HG03575 (cell line): ENCODE measurements around the gene ZNF350.
"Not testable (repeated sequence)": the region's sequence is repeated elsewhere in the genome, so short reads cannot be mapped to it uniquely, and the experiment has no call there.

ENCODE experiments used
- ATAC-seq: cut with Tn5 transposase; IDR thresholded peaks from one replicate; pipeline ENCODE4 v1.9.1; 2021; ENCODE audit not compliant: unreplicated experiment, insufficient number of reproducible peaks, low FRiP score; ENCODE audit errors: extremely low read depth

Gene ZNF350

DNA sequence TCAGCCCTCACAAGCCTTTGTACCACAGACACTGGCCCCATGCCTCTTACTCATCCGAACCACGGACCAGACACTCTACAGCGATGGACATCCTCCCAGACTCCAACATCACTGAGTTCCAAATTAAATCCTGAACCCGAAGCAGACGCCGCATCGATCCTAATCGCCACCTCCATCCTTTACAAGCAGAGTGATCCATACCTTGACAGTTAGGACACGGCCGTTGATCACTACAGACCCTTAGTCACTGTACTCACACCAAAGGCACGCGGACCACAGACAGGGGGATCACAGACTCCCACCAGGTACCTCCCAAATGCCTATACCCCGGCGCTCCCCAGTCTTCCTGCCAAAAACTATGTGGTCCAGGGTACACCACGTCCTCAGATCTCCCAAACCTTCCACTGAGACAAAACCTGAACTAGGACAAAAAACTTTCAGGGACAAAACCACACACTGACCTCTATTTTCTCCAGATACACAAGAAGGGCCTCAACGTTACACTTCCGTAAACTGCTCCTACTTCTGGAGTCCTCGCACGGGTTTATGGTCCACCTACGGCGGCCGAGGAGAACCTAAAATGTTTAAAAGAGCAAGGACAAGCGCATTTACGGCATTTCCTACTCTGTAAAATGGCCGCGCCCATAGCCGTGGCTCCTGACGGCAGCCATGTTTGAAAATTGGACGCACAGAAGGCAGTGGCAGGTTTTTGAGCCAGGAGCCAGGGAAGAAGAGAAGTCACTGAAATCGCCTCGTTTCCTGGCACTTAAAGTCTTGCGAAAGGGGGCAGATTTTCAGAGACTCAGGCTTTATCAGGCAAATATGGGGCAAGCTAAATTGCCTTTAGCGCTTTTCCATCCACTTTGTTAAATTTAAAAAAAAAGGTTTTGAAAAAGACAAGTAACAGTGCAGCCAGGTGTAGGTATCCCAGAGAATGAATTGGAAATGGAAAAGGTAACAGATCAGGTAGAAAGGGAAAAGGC is at the start of gene ZNF350:
ZNF350 (minus strand) TSS at position 532 of the 983 bp plus-strand sequence. CDS start 12,480 bp downstream, outside the sequence.
- no peak for ATAC-seq

DNA sequence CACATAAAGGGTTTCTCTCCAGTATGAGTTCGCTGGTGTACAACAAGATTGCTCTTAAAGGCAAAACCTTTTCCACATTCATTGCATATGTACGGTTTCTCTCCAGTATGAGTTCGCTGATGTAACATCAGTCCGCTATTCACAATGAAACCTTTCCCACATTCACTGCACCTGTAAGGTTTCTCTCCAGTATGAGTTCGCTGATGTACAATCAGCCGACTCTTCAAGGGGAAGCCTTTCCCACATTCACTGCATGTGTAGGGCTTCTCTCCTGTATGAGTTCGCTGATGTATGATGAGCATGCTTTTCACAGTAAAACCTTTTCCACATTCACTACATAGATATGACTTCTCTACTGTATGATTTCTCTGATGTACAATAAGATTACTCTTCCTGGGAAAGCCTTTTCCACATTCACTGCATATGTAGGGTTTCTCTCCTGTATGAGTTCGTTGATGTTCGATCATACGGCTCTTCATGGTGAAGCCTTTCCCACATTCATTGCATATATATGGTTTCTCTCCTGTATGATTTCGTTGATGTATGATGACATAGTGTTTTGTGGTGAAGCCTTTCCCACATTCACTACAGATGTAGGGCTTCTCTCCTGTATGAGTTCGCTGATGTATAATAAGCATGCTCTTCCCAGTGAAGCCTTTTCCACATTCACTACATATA is 47.5 kb upstream of the ZNF350 start:
- ATAC-seq: no peak

DNA sequence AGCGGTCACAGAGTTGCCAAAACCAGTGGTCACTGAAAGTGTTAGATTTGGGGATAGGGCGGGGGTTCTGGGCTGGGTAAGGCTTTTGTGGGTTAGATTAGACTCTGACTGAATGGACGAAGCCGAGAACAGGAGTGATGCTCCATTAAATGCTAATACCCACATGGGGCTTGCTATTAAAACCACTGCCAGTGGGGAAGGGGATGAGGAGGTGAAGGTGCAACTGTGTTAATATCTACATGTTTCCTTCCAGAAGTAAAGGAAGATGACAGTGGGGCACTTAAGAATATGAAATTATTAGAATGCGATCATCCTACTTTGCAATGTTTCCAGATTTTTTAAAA is 42.1 kb upstream of the ZNF350 start:
- no peak for ATAC-seq

DNA sequence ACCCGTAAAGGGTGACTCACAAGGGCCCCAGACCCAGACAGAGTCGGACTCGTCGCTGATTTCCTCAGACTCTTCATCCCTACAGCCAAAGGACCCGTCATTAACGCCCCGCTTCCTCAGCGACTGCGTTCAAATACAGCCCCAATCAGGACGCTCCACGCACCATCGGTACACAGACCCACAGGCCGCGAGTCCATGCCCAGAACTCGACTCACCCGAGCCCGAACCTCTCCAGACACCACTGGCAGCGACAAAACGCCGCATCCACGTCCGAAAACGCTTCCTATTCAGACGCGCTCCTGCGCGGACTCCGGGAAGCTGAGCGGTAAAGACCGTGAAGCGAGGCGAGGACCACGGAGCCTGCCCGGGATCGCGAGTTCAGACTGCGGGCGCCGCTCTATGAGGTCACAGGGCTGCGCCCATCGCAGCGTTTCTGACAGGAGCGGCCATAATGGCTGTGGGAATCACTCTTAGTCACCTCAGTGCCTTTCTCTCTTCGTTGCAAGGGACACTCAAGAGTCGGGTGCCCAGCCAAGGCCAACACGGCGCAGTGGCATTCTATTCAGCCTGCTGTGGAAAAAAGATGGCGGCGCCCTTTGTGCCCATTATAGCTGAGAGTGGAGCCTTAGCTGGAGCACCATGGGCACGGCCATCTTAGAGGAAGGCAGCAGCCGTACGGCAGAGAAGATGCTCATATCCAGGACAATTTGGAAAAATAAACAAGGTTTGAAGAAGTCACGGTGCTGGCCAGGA is 41.6 kb upstream of the ZNF350 start, which contains the start of gene ZNF614:
ZNF614 (minus strand) TSS at position 353 of the 753 bp plus-strand sequence. CDS start 2,634 bp downstream, outside the sequence.
- peak; percentile 69 for ATAC-seq

DNA sequence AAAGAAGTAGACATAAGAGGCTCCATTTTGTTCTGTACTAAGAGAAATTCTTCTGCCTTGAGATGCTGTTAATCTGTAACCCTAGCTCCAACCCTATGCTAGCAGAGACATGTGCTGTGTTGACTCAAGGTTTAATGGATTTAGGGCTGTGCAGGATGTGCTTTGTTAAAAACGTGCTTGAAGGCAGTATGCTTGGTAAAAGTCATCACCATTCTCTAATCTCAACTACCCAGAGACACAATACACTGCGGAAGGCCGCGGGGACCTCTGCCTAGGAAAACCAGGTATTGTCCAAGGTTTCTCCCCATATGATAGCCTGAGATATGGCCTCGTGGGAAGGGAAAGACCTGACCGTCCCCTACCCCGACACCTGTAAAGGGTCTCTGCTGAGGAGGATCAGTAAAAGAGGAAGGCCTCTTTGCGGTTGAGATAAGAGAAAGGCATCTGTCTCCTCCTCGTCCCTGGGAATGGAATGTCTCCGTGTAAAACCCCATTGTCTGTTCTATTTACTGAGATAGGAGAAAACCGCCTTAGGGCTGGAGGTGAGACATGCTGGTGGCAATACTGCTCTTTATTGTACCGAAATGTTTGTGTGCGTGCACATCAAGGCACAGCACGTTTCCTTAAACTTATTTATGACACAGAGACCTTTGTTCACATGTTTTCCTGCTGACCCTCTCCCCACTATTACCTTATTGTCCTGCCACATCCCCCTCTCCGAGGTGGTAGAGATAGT is 39.8 kb upstream of the ZNF350 start:
- ATAC-seq: not testable (repeated sequence)

DNA sequence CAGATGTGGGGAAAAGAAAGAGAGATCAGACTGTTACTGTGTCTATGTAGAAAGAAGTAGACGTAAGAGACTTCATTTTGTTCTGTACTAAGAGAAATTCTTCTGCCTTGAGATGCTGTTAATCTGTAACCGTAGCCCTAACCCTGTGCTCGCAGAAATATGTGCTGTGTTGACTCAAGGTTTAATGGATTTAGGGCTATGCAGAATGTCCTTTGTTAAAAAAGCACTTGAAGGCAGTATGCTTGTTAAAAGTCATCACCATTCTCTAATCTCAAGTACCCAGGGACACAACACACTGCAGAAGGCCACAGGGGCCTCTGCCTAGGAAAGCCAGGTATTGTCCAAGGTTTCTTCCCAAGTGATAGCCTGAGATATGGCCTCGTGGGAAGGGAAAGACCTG is 37.8 kb upstream of the ZNF350 start:
- ATAC-seq: not testable (repeated sequence)

DNA sequence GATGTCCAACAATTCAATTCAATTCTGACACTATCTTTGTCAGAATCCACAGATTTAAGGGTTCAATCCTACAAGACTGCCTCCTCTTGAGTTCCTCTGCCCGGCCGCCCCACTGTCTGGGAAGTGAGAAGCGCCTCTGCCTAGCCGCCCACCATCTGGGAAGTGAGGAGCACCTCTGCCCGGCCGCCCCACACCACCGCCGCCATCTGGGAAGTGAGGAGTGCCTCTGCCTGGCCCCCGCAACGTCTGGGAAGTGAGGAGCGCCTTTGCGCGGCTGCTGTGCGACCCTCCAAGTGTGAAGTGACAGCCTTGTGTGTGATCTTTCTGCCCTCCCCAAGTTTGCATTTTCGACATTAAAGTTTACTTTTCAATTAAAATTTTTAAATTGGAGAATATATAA is 35.6 kb upstream of the ZNF350 start:
- ATAC-seq: no peak

DNA sequence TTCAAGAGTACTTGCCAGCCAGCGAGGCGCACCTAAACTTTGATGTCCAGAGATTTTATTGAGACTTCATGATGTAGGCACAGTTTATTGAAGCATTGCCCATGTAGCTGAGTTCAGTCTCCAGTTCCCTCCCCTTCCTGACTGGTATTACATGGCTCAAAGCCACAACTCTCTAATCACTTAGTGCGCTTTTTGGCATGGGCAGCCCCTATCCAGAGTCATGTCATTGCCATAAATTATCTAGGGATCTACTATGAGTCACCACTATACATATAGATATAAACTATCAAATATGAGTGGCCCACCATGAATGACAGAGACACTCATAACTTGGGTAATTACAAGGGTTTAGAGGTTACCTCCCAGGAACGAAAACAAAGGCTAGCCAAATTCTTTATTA is 33.9 kb upstream of the ZNF350 start:
- no peak for ATAC-seq

DNA sequence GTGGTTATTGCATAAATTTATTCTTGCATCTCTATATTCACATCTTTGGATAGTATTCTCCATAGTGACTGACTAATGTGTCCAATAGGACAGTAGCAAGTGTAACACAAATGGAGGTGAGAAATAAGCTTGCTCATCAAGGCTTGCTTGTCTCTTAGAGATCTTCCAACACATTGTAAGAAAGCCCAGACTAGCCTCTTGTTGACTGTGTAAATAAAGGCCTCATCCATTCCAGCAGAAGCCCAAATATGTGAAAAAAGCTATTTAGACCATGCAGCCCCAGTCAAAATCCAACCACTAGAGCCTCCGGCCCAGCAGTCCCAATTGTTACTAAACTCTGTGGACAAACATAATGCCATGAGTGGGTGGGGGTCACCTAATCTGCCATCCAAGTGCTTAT is 24.0 kb upstream of the ZNF350 start:
- no peak for ATAC-seq

DNA sequence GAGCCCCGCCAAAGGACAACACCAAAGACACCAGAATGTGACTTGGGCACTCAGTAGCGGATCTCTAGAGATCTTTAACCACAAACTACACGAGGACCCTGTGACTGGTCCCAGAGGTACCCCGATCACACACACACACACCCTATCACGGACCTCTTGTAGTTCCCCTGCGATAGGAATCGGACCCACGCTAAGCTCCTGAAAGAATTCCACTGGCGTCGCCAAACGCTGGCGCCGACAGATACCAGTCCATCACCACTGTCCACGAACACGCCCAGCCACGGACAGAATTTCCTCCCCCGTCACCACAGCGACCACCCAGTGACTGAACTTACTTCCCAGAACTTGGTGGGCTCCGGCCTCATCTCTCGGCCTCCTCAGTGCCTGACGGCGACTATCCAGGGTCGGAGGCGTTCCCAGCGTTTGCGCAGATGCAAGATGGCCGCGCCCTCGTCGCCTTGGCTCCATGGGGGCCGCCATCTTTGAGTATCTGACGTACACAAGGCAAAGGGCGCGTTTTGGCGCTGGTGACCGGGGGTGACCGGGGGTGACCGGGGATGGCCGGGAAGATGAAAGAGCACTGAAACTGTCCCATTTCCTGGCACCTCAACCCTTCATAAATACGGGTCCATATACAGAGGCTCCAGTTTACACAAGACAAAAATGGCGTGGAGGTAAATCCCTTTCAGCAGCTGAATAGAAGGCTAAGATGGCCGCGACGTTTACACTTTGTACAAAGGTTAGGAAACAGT is 21.3 kb upstream of the ZNF350 start, which contains the start of gene ZNF615:
ZNF615 (minus strand) TSS at position 406 of the 752 bp plus-strand sequence. CDS start 4,500 bp downstream, outside the sequence.
- ATAC-seq: no peak

DNA sequence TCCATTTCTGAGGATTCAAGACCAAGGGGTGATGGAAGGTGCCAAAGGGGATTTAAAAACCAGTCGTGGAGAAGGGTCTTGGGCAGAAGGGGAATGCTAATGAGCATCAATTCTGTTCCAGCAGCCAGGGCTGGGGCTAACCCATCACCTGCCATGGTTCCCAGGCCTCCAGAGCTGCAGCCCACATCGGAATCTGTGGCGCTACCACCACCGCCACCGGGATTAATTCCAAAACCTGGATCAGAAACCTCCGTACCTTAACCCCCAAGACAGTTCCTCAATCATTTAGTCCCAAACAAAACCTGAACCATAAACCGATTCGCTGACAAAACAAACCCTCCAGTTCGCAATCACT is 20.8 kb upstream of the ZNF350 start:
- ATAC-seq: no peak

DNA sequence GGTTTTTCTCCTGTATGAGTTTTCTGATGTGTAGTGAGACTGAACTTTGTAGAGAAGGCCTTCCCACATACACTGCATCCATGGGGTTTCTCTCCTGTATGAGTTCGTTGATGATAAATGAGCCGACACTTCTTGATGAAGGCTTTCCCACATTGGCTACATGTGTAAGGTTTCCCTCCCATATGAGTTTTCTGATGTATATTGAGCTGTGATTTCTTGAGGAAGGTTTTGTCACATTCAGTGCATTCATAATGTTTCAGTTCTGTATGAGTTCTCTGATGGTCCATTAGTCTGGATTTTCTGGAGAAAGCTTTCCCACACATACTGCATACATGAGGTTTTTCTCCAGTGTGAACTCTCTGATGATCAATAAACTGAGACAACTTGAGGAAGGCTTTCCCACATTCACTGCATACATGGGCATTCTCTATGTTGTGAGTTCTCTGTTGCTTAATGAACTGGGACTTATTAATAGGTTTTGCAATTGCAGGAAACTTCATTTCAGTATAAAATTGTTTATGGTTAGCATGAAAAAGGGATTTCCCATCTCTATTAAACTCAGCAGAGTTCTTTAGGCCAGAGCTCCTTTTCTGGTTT is 7.5 kb upstream of the ZNF350 start:
- no peak for ATAC-seq

DNA sequence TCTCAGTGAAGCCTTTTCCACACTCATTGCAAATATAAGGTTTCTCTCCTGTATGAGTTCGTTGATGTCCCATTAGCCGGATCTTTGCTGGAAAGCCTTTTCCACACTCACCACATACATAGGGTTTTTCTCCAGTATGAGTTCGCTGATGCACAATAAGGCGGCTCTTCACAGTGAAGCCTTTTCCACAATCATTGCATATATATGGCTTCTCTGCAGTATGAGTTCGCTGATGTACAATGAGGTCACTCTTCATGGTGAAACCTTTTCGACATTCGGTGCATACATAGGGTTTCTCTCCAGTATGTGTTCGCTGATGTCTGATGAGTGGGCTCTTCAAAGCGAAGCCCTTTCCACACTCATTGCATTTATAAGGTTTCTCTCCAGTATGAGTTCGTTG is 6.8 kb upstream of the ZNF350 start:
- no peak for ATAC-seq

DNA sequence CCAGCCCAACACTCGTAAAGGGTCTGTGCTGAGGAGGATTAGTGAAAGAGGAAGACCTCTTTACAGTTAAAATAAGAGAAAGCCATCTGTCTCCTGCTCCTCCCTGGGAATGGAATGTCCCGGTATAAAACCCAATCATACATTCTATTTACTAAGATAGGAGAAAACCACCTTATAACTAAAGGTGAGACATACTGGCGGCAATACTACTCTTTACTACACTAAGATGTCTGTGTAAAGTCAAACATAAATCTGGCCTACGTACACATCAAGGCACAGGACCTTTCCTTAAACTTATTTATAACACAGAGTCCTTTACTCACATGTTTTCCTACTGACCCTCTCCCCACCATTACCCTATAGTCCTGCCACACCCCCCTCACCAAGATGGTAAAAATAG is 3.3 kb downstream of the ZNF350 start:
- no peak for ATAC-seq

DNA sequence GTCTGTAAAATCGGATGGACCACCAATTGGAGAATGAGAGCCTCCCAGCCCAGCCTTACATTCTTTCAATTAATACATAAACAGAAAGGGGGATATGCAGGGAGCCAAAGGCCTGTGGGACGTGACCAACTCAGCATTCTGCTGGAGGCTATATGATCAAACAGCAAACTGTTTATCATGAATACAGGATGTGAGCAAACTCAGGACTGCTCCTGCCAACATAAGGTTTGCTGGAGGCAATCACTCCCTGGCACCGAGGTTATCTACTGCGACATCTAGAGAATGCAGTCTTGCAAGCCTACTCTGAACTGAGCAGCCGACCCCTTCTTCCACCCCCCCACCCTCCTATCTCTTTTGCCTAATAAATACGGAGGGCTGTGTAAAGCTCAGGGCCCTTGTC is 5.7 kb downstream of the ZNF350 start:
- ATAC-seq: not testable (repeated sequence)

DNA sequence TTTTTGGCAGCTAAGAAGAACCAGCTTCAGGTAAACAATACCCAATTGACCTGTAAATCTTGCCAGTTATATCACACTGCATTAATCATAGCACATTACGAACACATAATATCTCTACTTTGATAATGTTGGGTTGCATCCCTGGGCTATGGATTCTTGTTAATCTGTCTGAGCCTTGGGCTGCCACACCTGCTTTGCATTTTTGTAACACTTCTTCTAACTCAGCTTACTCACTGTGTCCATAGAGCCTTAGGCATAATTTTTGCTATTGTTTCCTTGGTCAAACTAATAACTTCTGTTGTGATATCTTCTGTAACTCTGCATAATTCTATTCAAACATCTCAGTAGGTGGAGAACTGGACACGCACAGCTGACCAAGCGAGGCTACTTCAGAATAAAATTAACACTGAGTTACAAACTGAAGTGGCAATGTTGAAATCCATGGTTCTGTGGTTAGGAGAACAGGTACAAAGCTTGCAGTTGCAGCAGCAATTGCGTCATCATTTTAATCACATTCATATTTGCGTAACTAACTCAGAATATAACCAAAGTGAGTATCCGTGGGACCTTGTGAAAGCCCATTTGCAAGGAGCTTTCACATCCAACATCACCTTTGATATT is 6.4 kb downstream of the ZNF350 start:
- ATAC-seq: no peak

DNA sequence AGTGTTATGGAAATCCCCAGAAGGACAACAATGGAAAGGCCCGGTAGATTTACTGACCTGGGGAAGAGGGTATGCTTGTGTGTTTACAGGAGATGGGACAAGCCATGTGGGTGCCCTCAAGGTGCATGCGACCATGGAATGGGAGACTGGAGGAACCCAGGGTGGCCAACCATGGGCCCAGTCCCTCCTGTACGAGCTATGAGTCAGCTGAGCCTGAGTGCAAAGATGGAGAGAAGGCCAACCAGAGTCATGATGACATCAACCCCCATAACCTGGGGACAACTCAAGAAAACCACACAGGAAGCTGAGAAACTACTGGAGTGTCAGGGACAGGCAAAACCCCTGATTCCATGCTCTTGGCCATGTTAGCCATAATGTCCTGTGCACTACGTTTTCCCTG is 7.8 kb downstream of the ZNF350 start:
- ATAC-seq: no peak
